GM12873 (cell line): ENCODE data around the gene MR1.

ENCODE experiments used
- CTCF ChIP-seq: IDR thresholded peaks from 2 replicates; pipeline ENCODE4 v1.5.1; 2012; ENCODE audit warnings: low read depth, mild to moderate bottlenecking, moderate library complexity, low read length, control low read depth; ENCODE audit not compliant: insufficient read depth; ENCODE audit errors: missing control alignments

Gene MR1

DNA sequence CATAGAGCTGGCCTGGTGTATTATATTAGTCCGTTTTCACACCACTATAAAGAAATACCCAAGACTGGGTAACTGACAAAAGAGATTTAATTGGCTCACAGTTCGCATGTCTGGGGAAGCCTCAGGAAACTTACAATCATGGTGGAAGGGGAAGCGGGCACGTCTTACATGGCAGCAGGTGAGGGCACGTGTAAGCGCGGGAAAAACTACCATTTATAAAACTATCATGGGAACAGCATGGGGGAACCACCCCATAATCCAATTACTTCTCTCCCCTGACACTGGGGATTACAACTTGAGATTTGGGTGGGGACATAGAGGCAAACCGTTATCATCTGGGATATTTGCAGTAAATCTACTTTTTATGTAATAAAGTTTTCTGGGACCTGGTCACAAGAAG, 61.5 kb downstream of the MR1 start:
- no peak for TF ChIP-seq CTCF

- no peak for TF ChIP-seq CTCF
These were observed 62.0 kb downstream of the MR1 start for GRCh38 chr1:181095763-181096184.

DNA sequence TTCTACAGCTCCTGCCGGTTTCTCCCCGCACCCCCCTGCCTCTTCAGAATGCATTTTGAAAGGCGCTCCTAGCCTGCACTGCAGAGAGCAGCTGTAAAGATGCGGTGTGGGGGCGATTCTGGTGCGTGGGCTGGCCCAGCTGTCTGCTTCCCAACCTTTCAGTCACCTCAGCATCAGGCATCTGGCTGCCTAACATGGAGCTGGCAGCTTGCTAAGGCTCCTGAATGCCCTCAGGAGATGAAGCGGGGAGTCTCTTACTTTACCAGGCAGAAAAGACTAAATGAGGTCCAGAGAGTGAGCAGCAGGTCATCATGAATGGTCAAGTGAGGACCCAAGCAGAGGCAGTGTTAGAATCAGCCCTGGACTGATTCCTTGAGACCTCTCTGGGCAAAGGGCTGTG, 63.5 kb downstream of the MR1 start:
- TF ChIP-seq CTCF = no peak

DNA sequence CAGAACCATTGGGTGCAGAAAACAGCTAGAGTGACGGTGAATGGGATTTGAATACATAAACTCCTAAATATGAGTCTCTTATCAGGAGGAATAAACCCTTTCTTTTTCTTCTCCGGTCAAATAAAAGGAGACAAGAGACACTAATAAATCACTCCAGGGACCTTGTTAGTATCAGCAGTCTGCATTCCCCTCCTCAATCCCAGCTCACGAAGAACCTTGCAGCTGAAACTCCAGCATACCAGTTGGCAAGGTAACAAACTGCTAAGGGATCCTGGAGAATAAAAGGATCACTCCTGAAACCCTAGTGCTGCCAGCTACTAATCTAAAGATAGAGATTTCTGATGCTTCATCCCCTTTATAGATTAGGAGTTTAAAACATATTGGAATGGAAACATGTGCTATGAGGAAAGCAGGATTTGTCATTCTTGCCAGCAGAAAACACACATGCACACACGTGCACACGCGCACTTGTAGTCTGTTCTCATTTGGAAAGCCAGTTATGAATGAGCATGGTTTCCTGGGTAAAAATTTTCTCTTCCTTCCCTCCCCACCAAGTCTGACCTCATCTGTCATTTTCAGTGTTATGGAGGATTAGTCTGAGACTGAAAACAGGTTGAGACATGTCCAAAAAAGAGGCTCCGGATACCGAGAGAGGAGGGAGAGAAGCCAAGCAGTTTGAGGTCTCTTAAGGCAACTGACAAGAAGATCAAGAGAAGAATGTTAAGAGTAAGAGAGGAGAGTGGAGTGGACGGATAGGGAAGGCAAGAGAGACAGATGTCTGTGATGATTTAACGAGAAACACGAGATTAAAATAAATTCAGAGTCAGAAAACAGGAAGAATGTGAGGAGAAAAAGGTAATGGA, 65.6 kb downstream of the MR1 start:
- no peak for TF ChIP-seq CTCF

DNA sequence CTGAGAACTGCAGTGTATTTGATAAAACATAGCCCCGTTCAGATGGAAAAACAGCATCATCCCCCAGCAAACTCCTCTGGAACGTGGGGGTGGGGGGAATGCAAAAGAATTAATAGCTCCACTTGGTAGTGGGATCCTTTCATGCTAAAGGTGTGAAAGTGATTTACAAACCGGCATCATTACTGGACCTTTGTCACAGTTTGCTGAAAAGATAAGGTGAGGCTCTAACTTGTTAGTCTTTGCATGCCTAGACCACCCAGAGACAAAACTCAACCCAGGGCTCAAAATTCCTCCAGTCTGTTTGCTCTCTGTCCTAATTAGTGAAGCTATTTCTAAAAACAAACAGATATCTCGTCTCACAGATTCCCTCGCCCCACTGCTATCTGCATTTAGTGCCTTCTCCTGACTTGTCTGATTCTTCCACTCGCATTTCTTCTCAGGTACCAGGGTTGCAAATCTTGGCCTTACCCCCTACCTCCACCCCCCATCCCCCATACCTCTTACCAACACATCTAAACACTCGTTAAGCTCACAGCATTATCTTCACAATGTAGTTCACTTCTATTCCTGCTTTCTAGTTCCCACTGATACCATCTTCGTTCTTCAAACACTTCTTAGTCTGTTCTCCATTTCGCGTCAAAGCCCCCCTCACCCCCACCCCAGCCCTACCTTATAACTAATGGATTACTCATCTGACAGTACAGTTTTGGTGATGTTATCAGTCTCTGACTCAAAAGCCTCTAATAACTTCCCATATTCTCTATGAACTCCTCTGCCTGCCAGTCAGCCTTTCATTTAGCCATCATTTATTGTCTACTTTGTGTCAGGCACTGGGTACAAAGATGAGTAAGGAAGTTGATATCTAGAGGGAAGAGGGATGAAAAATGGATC, 66.5 kb downstream of the MR1 start:
- TF ChIP-seq CTCF = no peak

DNA sequence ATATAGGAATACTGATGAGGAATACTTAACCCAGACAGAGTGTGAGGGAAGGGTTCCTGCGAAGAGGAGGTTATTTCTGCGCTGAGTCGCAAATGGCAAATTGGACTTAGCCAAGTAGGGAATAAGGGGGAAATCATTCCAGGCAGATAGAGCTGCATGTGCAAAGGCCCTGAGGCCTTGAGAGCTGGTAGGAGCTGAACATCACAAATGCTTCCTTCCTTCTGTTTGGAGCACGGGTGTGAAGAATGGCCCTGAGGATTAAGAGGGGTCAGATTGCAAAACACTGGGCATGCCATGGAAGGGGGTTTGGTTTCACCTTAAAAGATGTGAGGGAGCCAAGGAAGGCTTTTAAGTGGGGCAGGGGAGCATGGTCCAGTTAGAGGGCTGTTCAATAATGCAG, 67.2 kb downstream of the MR1 start:
- TF ChIP-seq CTCF = no peak

GRCh38 chr1:181101581-181102226, 67.9 kb downstream of the MR1 start:
- no peak for TF ChIP-seq CTCF
